HG03354 (cell line): Measurements from ENCODE around the gene ARHGAP22.

Source experiments
- ATAC-seq: cut with Tn5 transposase; IDR thresholded peaks from one replicate; pipeline ENCODE4 v1.9.1; 2021; ENCODE audit warnings: mild to moderate bottlenecking; ENCODE audit not compliant: unreplicated experiment, poor library complexity, severe bottlenecking

ARHGAP22 gene

DNA sequence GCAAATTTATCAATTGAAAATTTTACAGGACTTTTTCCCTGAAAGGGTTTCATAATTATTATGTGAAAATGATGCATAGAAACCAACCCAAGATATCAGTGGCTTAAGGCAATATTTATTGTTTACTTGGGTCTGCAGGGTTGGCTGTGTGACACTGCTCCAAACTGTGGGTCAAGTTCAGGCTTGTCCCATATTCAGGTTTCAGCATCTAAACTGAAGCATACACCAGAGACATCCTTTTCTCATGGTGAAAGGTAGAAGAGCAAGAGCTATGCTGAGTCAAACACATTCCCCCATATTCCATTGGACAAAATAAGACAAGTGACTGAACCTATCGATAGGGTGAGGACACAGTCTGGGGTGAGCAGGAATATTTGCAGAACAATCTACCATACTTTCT lies 187.5 kb downstream of the ARHGAP22 start:
- no peak for ATAC-seq

DNA sequence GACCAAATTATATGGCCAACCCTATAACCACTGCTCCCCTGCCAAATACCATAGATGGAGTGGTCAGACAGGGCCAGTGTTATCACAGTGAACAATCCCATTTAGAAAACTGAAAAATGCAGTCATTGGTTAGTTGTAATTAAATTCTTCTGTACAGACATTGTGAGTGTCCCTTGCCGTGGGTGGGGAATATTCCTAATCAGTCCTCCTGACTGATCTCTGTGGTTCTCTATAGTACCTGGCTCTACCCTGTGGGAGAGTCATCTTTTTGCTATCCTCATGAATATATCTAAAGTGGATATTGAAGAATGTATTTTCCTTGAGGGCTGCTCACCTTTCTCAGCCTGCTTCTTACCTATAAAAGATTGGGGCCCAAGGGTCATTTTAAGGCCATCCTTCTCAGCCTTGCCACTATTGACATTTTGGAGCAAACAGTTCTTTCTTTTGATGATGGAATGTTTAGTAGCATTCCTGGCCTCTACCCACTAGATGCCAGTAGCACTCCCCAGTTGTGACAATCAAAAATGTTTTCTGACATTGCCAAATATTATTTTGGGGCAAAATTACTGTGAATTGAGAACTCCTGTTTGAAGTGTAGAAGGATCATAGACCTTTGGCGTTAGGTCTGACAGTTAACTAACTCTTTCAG lies 188.2 kb downstream of the ARHGAP22 start:
- ATAC-seq, result no peak

DNA sequence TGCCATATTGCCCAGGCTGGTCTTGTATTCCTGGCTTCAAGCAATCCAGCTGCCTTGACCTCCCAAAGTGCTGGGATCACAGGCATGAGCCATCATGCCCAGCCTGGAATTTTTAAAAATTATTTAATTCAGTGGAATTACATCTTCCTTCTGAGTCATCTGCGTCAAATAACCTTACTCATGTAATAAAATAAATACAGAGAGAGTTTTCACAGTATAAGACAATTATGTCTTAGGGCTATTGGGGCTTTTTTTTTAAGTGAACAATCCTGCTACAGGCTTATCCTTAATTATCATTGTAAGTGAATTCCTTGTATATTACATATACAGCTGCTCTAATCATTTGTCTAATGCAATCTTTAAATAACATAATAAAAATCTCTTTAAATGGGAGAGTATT lies 190.1 kb downstream of the ARHGAP22 start:
- no peak for ATAC-seq

- ATAC-seq, result no peak
These were observed 190.7 kb downstream of the ARHGAP22 start for GRCh38 chr10:48414160-48414559.

DNA sequence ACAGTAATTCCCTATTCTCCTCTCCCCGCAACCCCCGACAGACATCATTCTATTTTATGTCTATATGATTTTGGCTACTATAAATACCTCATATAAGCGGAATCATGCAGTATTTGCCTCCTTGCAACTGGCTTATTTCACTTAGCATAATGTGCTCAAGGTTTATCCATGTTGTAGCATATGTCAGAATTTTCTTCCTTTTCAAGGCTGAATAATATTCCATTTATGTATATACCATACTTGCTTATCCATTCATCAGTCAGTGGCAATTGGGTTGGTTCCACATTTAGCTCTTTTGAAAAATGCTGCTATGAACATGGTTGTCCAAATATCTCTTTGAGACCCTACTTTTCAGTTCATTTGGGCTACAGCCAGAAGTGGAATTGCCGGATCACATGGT lies 191.9 kb downstream of the ARHGAP22 start:
- no peak for ATAC-seq

GRCh38 chr10:48412081-48412480 lies 192.8 kb downstream of the ARHGAP22 start:
- no peak for ATAC-seq

GRCh38 chr10:48411510-48411909 lies 193.4 kb downstream of the ARHGAP22 start:
- no peak for ATAC-seq

- no peak for ATAC-seq
These were observed 194.4 kb downstream of the ARHGAP22 start for GRCh38 chr10:48410503-48410902.

DNA sequence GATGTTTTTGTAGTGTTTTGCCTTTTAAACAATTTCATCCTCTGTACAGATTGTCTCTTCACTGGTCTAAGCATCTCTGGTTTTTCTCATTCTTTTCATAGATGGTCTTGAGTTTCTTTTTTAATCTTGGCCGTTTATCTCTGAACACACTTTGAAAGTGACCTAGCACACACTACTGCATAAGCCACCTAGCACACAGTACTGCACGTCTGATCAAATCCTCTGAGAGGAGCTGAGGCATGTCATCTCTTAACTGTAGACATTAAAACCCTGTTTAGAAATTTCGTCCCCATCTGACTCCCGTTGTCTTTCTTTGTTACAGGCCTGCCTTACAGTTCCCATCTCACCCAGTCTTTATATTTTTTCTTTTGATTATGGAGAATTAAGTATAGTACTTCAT lies 198.2 kb downstream of the ARHGAP22 start:
- no peak for ATAC-seq

DNA sequence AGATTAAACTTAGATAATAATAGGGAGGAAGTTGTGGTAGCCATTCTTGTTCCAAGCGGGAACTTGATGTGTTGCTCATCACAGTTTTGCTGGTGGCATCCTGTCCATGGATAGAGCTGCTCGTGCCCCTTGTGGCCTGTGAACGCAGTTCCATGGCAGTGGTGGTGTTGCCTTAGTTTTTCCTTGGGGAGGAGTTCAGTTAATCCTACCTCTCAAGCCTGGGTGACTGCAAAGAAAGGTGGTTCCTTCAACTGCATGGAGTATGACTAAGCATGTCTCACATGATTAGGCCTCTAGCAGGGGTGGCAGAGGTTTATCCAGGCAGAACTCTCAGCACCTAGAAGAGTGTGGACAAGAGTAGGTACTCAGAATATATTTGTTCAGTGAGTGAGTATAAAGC lies 198.7 kb downstream of the ARHGAP22 start:
- no peak for ATAC-seq

- no peak for ATAC-seq
These were observed 200.2 kb downstream of the ARHGAP22 start for GRCh38 chr10:48404646-48405045.

DNA sequence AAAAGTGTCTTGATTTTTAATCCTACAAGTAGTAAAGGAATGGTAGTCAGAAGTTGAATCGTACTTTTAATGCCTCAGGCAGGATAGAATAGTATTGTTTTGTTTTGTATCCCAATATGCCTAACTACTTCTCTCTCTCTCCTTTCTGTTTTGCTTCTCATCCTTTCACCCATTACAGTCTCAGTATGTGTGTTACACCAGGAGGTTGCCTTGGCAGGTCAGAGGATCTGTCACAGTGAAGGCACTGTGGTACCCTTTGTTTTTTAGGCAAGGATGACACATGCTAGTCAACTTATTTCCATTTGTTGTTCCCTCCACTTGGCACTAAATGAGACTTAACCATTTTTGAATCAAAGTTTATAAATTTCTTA lies 204.0 kb downstream of the ARHGAP22 start:
- ATAC-seq, result no peak

- no peak for ATAC-seq
These were observed 204.6 kb downstream of the ARHGAP22 start for GRCh38 chr10:48400129-48400849.

- ATAC-seq, result no peak
These were observed 205.3 kb downstream of the ARHGAP22 start for GRCh38 chr10:48399551-48399950.

DNA sequence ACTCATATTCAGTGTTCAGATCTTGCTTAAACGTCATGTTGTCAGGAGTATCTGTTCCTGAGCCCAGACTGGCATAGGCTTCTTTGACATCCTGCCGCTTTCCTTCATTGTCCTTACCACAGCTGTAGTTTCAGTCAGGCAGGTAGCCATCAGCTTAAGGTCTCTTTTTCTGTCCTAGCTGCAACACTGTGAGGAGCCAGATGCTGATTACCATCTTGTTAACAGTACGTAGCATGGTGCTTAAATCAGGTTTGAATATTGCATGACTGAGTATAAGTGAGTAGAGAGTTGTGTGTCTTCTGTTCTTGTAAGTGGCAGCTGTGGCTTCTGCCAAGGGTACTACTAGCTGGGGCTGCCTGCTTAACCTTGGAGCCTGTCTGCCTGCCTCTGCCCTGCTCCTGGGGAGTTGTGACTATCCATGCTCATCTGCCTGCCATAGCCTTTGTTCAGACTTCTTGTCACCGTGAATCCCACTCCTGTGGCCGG lies 205.8 kb downstream of the ARHGAP22 start:
- no peak for ATAC-seq

GRCh38 chr10:48398261-48398660 lies 206.6 kb downstream of the ARHGAP22 start:
- no peak for ATAC-seq
